ENCODE measurements around the gene AUTS2. TPM values are rescaled to one million over a fixed set of nuclear protein-coding genes. Genes with fewer than 3 reads are reported as not detected.
A peak's percentile ranks its signal among the peaks of the same experiment; 100 is the strongest.

Gene AUTS2
- total RNA-seq, 2 donors from 2014 or later, result 8.6 TPM

GRCh38 chr7:69625238-69625637, 27.0 kb downstream of the AUTS2 start:
- Histone ChIP-seq H3K36me3 (no peaks in the 10 kb centered on the region), H3K9me3 (no peaks in the 10 kb centered on the region), H3K27ac (no peak overlapping the region), H3K4me1 (peaks cover 0 to 20% of the 10 kb centered on the region in 2 donors), H3K27me3 (no peaks in the 10 kb centered on the region), H3K4me3 (no peak overlapping the region)
- no peak for TF ChIP-seq CTCF (IDR thresholded peaks at IDR 0.05)
- no peak for DNase-seq (ENCODE audit: low spot score)

GRCh38 chr7:69625798-69626197, 27.5 kb downstream of the AUTS2 start:
- Histone ChIP-seq H3K9me3 (no peaks in the 10 kb centered on the region), H3K27ac (no peak overlapping the region), H3K4me3 (no peak overlapping the region), H3K4me1 (peaks cover 0 to 20% of the 10 kb centered on the region in 2 donors), H3K36me3 (no peaks in the 10 kb centered on the region), H3K27me3 (no peaks in the 10 kb centered on the region)
- no peak for DNase-seq (ENCODE audit: low spot score)
- TF ChIP-seq CTCF (IDR thresholded peaks at IDR 0.05), result no peak

GRCh38 chr7:69630292-69630691, 32.0 kb downstream of the AUTS2 start:
- no peaks in the 10 kb centered on the region for H3K9me3 ChIP-seq
- no peak overlapping the region for H3K4me3 ChIP-seq
- H3K4me1 ChIP-seq, result peaks cover 0 to 5% of the 10 kb centered on the region in 2 donors
- TF ChIP-seq CTCF (IDR thresholded peaks at IDR 0.05), result no peak
- H3K36me3 ChIP-seq, result no peaks in the 10 kb centered on the region
- peak overlapping the region in 1 of 2 donors; percentile 11 for H3K27ac ChIP-seq
- no peaks in the 10 kb centered on the region for H3K27me3 ChIP-seq
- DNase-seq (ENCODE audit: low spot score), result no peak

- TF ChIP-seq CTCF (IDR thresholded peaks at IDR 0.05), result no peak
- no peak for DNase-seq (ENCODE audit: low spot score)
- Histone ChIP-seq H3K27ac (no peak overlapping the region), H3K4me1 (peaks cover 0 to 5% of the 10 kb centered on the region in 2 donors), H3K27me3 (no peaks in the 10 kb centered on the region), H3K4me3 (no peak overlapping the region), H3K9me3 (no peaks in the 10 kb centered on the region), H3K36me3 (no peaks in the 10 kb centered on the region)
Measured at GRCh38 chr7:69631131-69631530, 32.9 kb downstream of the AUTS2 start.

GRCh38 chr7:69632280-69632679, 34.0 kb downstream of the AUTS2 start:
- no peak overlapping the region for H3K4me3 ChIP-seq
- no peaks in the 10 kb centered on the region for H3K27me3 ChIP-seq
- no peaks in the 10 kb centered on the region for H3K9me3 ChIP-seq
- H3K27ac ChIP-seq, result no peak overlapping the region
- no peaks in the 10 kb centered on the region for H3K36me3 ChIP-seq
- TF ChIP-seq CTCF (IDR thresholded peaks at IDR 0.05), result no peak
- peaks cover 0 to 5% of the 10 kb centered on the region in 2 donors for H3K4me1 ChIP-seq
- no peak for DNase-seq (ENCODE audit: low spot score)

- Histone ChIP-seq H3K4me1 (peaks cover 0 to 5% of the 10 kb centered on the region in 2 donors), H3K9me3 (no peaks in the 10 kb centered on the region), H3K27ac (no peak overlapping the region), H3K4me3 (no peak overlapping the region), H3K36me3 (no peaks in the 10 kb centered on the region), H3K27me3 (no peaks in the 10 kb centered on the region)
- no peak for DNase-seq (ENCODE audit: low spot score)
- no peak for TF ChIP-seq CTCF (IDR thresholded peaks at IDR 0.05)
Measured at GRCh38 chr7:69633122-69633831, 35.0 kb downstream of the AUTS2 start.

All from right atrium auricular region (tissue), 2 donors.